CD4-positive, alpha-beta T cell treated with Interleukin-17A for 1 hour (primary cell): ENCODE data around the gene ZFAND3.

ENCODE experiments used
- DNase-seq: peaks from one replicate; pipeline ENCODE4 v3.0.0-alpha.2; 2020

Gene ZFAND3

DNA sequence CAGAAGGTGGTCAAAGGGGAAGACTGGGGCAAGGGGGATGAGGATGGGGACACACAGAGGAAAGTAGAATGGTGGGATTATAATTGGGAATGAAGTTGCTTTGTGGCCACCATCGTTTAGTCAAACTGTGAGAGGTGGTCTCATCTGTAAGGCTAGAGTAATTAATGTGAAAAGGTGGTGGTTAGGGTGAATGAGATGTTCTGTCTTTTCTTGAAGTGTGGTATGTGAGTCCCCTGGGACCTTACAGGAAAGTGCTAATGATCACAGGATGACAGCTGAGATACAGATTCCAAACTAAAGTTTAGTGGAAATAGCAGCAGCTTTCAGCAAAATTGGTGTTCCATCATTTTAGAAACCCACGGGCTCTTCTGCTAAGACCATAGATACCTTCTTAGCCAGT lies 10.7 kb downstream of the ZFAND3 start:
- no peak for DNase-seq

DNA sequence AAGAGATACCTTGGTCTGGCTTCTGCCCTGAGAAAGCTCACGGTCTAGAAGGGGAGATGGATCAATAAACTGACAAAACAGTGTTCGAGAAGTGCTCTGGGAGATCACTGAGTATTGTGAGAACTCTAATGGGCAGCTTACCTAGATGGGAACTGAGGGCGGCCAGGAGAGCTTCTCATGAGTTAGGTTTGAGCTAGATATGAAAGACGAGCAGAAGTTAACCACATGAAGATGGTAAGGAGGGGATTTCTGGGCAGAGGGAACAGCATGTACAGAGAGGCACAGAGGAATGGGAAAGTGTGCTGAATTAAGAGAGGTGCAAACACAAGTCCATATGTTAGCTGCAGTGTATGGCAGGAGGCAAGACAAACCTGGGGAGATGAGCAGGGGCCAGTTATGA lies 11.9 kb downstream of the ZFAND3 start:
- no peak for DNase-seq

DNA sequence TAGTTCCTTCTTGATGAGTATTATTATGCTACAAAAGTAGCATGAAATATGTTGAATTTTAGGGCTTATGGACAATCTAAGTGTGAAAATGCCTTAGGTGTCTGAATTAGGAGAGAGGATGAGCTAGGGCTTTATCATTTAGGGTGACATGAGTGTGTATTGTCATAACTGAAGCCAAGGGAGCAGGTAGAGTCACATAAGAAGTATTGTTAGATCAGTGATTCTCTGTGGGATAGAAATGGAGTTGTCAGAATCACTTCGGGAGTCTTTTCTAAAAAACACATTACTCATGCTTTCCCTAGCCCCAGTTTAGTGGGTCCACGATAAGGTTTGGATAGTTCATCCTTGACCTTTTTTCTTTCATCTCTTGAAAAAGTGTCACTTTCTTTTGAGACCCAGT lies 16.4 kb downstream of the ZFAND3 start:
- DNase-seq: no peak

DNA sequence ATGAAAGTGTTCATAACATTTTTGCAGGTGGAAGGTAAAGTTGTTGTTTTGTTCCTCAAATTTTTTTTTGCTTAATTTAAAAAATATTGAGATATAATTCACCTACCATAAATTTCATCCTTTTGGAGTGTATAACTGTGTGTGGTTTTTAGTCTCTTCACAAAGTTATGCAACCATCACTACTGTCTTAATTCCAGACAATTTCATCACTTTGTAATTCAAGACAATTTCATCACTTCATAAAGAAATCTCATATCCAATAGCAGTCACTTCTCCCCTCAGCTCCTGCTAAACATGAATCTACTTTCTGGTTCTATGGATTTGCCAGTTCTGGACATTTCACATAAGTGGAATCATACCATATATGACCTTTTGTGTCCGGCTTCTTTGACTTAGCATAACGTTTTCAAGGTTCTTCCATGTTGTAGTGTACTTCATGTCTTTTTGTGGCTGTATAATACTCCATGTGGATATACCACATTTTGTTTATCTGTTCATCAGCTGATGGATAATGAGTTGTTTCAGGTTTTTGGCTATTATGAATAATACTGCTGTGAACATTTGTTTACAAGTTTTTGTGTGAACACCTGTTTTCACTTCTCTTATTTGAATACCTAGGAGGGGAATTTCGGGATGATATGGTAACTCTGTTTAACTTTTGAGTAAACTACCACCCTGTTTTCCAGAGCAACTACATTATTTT lies 18.8 kb downstream of the ZFAND3 start:
- DNase-seq: no peak

DNA sequence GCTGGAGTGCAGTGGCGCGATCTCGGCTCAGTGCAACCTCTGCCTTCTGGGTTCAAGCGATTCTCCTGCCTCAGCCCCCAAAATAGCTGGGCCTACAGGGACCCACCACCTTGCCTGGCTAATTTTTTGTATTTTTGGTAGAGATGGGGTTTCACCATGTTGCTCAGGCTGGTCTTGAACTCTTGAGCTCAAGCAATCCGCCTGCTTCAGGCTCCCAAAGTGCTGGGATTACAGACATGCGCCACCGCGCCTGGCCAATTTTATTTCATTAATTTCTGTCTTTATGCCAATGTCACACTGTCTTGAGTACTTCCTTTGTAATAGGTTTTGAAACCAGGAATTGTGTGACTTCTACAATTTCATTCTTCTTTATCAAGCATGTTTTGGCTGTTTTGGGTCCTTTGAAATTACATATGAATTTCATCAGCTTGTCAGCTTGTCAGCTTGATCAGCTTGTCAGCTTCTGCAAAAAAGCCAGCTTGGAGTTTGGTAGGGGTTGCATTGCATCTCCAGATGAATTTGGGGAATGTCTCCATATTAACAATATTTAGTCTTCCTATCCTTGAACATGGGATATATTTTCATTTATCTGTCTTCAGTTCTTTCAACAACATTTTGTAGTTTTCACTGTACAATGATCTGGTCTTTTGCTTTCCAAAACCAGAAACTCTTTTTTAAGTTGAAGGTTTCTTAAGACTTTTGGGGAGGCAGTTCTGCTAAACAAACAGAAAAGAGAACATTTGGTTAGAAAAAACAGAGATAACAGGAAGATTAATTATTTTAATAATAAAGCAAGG lies 20.8 kb downstream of the ZFAND3 start:
- DNase-seq: no peak

DNA sequence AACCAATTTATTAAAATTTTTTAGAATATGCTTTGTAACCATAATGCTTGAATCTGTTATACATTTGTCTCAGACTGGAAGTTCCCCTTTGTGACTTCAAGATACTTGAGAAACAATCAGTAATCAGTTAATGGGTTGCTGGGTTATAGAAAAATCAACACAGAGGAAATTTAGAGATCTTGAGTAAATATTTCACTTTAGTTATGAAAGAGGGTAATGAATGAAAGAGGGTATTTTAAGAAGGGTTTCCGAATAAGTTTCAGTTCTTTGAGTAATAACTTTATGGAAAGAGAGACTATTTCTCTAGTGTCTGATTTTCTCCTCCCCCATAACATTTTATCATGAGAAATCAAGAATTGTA lies 21.4 kb downstream of the ZFAND3 start:
- no peak for DNase-seq

DNA sequence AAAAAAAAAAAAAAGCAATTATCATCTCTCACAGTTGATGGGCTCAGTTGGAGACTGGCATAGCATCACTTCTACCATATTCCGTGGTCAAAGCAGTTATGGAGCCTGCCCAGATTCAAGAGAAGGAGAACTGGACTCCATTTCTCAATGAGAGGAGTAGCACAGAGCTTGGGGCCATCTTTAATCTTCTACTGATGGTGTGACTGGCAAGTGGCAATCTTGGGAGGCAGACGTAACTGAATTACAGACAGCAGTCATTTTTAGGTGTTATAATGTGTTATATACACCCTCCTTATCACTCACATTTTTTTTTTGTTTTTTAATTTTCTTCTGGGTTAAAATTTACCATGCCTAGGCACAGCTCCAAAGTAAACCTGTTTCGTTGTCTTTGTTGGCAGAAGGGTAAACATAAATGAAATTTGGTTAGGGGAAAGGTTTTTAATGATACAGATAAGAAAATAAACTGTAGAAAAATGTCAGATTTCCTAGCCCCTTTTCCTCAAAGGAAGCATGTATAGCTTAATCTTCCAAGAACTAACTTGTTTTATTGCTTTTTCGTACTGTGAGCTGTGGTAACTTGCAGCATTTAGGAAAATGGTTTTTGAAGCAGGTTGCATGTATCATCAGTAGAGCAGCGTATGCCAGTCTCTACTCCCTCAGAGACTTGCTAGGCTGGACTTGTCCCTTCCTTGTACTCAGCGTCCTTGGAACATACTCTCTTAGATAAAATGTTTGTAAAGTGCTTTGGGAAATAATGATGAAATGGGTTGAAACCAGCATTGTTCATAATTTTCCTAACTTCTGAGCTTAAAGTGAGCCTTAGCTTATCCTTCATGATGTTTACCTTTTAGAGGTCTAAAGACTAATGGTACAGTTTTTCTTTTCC lies 25.7 kb downstream of the ZFAND3 start:
- DNase-seq: no peak

DNA sequence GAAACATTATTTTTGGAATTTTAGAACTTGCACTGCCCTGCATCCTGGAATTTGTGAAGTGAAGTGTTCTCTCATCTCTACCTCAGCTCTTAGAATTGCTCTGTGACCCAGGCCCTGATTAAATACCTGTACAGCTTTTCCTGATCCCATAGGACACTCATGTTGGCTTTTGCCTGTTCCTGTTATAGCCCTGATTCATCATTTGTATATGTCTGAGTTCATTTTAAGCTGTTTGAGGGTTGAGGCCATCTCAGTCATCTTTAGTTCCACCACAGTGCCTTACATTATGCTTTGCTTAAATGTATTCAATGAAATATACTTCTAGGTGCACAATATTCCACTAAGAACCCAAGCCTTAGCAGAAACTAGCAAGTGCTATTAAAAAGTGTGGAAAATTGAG lies 26.4 kb downstream of the ZFAND3 start:
- DNase-seq: no peak

DNA sequence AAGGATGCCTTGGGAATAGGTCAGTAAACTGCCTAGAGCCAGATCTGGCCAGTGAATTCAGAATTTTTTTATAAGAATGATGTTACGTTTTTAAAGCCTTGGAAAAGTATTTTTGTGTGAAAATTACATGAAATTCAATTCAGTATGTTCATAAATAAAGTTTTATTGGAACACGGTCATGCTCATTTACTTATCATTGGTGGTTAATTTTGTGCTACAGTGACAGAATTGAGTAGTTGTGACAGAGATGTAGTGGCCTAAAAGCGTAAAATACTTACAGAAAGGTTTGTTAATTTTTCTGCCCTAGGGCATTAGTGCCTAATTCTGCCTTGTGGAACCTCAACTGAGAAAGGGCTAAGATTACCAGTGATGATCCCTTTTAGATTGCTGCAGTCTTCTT lies 28.2 kb downstream of the ZFAND3 start:
- DNase-seq: no peak

DNA sequence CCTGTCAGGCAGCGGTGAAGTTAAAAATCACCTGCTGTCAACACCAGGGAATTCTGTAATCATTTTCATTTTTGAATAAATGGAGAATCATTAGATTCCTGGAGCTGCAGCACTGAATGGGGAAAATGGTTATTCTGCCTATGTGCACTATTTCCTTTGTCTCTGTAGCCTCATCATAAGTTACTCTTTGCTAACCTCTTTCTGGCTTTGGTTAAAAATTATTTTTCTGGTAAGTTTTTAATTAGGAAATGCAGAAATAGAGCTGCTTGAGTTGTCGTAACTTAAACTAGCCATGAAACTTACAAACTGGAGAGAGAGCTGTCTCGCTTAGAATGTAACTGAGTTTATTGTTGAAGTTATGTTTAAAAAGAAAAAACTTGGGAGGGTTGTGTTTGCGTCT lies 28.8 kb downstream of the ZFAND3 start:
- DNase-seq: no peak

DNA sequence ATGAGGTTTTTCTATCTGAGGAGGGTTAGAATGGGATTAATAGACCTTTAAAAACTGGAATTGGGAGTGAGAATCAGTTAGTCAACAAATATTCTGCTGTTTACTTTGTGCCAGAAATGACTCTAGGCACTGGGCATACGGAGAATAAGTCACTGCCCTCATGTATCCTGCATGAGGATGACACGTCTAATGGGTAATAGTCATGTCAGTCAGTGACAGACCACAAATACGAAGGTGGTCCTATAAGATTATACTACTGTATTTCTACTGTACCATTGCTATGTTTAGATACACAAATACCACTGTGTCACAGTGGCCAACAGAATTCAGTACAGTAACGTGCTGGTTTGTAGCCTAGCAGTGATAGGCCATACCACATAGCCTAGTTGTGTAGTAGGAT lies 30.7 kb downstream of the ZFAND3 start:
- DNase-seq: no peak

DNA sequence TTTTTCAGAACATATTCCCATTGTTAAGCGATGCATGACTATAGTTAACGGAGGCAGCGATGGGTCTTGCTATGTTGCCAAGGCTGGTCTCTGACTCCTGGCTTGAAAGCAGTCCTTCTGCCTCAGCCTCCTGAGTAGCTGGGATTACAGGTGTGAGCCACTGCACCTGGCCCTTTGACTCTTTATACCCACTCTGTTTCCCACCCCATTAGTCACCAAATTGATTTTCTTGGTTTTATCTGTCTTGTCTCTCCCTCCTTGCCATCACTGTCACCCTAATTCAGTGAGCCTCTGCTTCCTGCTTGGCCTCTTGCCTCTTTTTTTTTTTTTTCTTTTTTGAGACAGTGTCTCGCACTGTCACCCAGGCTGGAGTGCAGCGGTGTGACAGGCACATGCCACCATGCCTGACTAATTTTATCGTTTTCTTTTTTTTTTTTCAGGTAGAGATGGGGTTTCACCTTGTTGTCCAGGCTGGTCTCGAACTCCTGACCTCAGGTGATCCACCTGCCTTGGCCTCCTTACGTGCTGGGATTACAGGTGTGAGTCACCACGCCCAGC lies 31.3 kb downstream of the ZFAND3 start:
- no peak for DNase-seq

DNA sequence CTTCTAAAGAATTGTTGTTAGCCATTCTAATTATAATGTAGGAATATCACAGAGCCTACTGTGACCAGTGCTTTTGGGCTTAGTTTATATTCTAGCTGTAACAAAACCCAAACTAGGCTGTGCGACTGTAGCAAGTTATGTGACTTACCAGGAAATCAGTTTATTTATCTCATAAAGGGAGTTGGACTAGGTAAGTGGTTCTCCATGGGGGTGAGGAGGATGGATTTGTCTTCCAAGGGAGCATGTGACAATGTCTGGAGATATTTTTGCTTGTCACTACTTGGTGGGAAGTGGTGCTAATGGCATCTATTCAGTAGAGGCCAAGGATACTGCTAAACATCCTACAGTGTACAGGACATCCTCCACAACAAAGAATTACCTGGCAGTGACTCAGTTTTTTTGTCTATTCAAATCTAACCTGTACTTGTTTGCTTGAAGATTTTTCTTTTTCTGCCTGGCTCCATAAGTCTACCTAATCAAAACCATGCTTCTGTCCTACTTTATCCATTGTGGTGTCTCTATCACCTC lies 32.5 kb downstream of the ZFAND3 start:
- DNase-seq: no peak

DNA sequence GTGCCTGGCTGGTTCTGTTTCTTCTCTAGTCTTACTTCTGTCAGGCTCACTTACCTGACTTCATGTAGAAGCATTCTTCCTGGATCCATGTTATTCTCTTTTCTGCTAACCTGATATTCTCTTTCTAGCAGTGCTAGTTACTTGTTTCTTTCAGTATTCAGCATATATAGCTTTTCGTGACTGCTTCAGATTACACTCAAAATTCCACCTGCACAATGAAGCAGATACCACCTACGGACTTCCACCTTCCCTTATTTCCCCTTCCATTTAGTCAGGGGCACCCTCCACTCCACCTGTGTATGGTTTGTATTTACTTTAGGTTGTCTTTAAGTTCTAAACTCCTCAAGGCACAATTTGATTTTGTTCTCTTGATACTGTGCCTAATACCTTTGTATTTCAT lies 36.8 kb downstream of the ZFAND3 start:
- no peak for DNase-seq

DNA sequence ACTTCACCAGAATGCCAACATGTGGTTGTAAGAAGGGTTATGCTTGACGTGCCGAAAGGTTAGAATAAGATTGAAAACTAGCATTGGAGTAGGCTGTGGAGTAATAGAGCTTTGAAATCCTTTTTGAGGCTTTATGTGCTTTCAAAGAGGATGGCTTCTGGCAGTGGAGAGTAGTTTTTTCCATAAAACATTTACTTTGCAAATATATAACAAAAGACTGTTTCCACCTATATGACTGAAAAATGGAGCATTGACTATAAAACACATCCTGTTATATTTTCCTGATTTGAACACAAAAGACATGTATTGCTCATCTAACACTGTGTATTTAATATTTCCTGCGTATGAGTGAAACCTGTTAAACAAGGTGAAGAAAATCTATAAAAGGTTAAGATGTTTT lies 38.8 kb downstream of the ZFAND3 start:
- DNase-seq: no peak

DNA sequence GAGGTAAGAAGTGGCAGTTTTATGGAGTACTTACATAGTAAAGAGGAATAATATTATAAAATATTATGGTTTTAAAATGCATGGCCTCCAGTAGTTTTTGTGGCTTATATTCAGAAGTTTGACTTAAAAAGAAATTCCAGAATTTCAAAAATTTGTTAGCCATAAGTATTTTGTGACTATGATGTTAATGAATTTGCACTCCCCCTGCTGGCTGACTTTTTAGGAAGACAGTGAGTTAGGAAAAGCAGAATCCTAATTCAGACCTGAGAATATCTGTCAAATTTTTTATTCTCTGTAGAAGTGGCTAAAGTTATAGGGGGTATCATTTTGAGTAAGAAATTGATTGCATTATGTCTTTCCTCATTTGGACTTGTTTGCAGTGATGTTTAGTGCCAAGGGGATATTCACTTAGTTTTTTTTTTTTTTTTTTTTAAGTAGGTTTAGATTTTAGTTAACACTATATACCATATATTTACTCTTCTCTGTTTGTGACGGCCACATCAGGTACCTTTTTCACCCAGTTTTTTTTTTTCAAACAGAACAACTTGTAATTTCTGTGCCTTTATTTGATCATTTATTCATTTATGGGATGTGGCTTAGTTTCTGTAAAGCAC lies 40.8 kb downstream of the ZFAND3 start:
- peak; percentile 51 for DNase-seq

DNA sequence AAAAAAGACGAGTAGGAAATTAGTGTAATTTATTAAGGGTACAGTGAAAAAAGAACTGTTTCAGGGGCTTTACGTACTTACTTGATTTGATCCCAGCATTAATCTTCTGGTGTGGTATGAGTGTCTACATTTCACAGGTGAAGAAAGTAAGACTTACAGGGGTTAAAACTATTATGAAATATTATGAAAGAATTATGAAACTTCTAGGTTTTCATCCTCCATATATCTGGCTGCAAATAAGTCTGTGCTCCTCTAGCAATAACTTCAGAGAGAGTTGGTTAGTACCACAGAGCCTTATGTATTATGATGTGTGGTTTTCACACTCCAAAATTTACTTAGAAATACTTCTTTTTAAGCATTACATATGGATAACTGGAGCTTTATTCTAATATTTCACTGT lies 41.9 kb downstream of the ZFAND3 start:
- DNase-seq: no peak

DNA sequence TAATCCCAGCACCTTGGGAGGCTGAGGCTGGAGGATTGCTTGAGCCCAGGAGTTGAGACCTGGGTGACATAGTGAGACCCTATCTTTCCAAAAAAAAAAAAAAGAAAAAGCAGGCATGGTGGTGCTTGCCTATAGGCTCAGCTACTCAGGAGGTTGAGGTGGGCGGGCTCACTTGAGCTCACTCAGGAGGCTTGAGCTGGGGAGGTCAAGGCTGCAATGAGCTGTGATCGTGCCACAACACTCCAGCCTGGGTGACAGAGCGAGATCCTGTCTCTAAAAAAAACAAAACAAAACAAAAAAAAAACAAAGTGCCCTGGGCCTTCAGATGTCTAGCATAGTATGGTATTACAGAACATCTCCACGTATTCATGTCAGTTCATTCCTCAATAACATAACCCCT lies 42.9 kb downstream of the ZFAND3 start:
- DNase-seq: no peak

DNA sequence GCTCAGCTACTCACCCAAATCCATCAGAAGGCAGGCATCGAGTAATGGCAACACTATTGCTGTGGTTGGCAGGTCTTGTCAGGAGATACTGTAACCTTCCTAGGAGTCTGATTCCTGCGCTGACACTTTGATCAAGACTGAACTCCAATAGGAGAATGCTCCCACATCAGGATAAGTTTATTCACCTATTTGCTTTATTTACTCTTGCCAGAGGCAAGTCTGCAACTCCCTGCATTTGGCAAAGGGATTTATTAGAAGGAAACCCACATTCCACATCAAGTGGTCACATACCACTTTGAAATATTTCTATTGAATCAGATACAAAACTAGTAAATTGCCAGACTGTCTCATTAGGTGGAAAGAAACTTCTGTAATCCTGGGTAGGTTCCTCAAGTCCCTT lies 43.5 kb downstream of the ZFAND3 start:
- DNase-seq: no peak

DNA sequence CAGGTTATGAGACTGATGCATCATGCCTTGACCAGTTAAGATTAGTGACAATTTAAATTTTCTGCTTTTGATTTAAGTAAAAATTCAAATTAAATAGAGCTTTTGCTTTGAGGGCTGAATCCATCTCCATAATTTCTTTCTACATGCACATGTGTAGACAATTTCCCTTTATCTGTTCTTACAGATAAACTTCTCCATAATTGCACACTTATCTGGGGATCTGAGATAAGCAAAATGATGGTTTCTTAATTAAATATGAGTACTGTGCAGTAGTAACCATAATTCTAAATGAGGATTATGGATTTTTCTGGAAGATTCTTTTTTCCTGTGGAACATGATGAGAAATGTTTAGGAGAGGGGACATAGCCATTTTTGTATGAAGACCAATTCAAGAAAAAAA lies 44.7 kb downstream of the ZFAND3 start:
- no peak for DNase-seq

DNA sequence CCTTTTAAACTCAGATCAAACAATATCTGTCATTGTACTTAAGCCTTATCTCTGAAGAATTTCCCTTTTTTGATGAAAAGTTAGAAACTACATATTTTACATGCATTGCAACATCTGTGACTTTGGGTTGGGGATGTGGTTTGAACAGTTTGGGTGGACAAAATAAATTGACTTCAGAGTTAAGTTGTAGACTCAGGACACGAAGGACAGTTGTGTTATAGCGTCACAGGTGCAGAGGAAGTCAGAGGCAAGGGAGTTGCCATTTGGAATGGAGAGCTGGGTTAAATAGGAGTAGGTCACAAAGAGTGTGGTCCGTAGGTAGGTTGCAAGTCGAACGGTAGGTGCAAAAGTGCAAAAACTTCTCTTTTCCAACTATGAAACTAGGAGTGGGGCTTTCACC lies 46.0 kb downstream of the ZFAND3 start:
- no peak for DNase-seq

DNA sequence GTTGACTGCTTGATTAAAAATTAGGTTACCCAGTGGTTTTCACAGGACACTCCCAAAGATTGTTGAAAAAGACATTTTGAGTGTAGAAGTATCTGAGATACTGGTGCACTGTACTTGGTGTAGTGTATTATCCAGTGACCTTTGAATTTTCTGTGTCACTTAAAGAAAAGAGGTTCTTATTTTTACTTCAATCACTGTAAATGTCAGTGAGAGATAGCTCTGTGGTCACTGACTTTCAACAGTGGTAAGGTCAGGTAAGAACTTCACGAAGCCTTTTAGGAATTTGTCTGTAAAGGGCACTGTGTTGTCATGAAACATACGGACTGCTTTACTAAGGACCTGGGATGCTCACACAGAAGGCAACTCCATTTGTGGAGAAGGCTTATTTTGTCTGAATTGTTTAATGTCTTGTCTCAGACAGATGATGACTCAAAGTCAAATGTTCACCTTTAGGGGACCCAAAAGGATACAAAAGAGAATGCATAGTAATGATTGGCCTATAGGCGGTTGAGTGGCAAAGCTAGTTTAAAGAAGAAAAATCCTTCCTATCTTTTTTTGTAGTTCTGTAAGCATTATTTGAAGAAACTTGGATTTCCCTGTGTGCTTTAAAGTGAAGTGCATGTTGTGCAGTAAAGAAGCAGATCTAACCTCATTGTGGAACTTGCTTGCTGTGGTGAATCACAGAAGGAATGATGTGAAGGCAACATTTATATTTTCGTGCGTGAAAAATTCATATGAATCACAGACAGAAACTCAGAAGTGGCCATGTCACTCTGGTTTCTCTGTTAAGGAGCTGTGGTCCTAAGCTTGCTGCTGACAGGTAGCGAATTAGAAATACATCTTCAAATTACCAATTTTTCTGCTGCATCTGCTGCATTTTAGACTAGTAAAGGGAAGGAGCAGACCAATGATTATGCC lies 47.3 kb downstream of the ZFAND3 start:
- no peak for DNase-seq
